ENCODE data around the gene ZFYVE21. TPM values are rescaled to one million over a fixed set of nuclear protein-coding genes. Genes with fewer than 3 reads are reported as not detected.
A peak's percentile ranks its signal among the peaks of the same experiment; 100 is the strongest.

ZFYVE21 gene
- total and polyA plus RNA-seq, 7 experiments from 2014 or later: 5.8 to 19.0 (median 15.6) TPM

DNA sequence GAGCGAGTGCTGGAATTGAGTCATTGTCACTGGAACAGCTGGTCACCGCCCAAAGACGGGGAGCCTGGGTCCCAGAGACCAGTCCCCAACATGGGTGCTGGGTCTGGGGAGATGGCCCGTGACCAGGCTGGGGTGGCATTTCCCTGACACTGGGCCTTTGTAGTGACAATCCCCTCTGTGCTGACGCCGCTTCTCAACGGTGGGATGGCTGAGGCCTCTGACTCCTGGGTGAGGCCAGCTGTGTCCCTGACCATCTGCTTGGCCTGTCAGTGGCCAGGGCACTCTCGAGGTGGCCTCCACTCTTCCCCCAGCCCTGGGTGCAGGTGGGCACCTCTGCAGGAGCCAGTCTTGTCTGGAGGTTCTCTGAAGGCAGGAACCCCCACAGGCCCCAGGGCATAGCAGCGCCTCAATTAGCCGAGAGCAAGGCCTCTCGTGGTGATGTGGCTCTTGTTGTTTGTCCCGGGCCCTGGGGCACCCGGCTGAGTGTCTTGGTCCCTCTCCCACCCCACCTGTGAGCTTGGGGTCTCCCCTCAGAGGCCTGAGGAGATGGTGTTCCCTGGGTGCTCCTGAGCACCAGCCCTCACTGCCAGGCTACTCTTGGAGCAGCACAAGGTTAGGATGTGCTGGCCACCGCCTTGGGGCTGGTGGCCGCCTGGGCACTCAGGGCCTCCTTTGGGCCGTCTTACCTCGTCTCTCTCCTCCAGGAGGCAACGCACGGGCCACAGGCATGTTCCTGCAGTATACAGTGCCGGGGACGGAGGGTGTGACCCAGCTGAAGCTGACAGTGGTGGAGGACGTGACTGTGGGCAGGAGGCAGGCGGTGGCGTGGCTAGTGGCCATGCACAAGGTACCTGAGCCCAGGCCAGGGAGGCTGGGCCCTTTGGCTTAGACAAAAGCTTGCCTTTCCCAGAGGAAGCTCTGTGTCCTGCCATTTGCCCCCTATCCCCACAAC is 16.6 kb downstream of the ZFYVE21 start:
- Histone ChIP-seq H3K27ac (ENCODE audit: low read depth, low read length) (no peak overlapping the region), H3K4me1 (ENCODE audit: control insufficient read depth in 2 of 2, insufficient read depth in 2 of 2, low read length in 2 of 2) (no peaks in the 10 kb centered on the region), H3K27me3 (ENCODE audit: control insufficient read depth in 2 of 2, insufficient read depth in 2 of 2, low read length in 2 of 2) (no peaks in the 10 kb centered on the region), H3K9me3 (ENCODE audit: control insufficient read depth in 2 of 3, low read length in 3 of 3) (no peaks in the 10 kb centered on the region), H3K36me3 (ENCODE audit: control insufficient read depth in 2 of 3, insufficient read depth in 3 of 3, low read length in 3 of 3) (peaks cover 0 to 64% (median 0%) of the 10 kb centered on the region in 3 experiments), H3K4me3 (ENCODE audit: low read length) (no peak overlapping the region)
- Mint-ChIP-seq H3K4me1 (peaks cover 0 to 7% (median 0%) of the 10 kb centered on the region in 7 donors), H3K36me3 (peaks cover 0 to 16% (median 4%) of the 10 kb centered on the region in 5 donors), H3K27ac (peak overlapping the region in 3 of 9 donors; percentile 48 to 55 (median 52)), H3K4me3 (no peak overlapping the region), H3K9me3 (no peaks in the 10 kb centered on the region), H3K27me3 (no peaks in the 10 kb centered on the region)
- ChIA-PET CTCF (interaction anchor here (1.0 kb wide), 1 partner anchor 13 kb away, joined by 3 read pairs; no protein-coding TSS in a partner anchor), POLR2A (no interaction called here)
- DNase-seq: no peak
- no peak for ATAC-seq
- intact Hi-C loops (cut with micrococcal nuclease): no loop called here

DNA sequence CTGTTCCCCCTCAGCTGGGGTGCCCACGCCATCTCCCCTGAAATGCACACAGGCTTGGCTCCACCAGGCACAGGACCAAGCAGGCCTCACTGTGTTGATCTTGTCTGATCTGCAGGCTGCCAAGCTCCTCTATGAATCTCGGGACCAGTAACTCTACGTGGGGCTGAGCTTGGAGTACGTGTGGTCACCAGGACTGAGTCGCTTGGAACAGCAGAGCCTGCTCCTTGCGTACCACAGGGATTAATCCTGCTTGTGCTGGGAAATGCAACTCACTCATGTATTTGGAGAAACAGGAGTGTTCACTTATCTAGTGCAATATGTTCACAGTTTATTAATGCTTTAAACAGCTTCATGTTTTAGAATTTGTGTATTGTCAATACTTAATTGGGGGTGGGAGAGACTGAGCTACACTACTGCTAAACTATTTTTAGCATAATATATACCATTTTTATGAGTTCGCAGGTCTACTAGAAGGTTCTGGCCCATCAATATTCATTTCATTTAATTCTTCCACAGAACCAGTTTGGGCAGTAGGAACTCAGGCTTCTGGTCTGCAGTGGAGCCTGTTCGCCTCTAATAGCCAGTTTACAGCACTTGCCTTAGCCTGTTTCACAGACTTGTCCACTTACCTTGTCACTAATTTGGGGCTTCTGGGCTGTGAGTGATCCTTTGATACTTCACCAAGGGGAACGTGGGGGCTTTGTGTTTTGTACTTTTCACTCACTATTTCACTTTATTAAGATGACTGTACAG is 17.4 kb downstream of the ZFYVE21 start:
- H3K9me3 Mint-ChIP-seq: no peaks in the 10 kb centered on the region
- intact Hi-C loops (cut with micrococcal nuclease): no loop called here
- ATAC-seq (no peak), DNase-seq (no peak)
- Histone ChIP-seq H3K4me1 (ENCODE audit: control insufficient read depth in 2 of 2, insufficient read depth in 2 of 2, low read length in 2 of 2) (no peaks in the 10 kb centered on the region), H3K9me3 (ENCODE audit: control insufficient read depth in 2 of 3, low read length in 3 of 3) (no peaks in the 10 kb centered on the region), H3K27ac (ENCODE audit: low read depth, low read length) (no peak overlapping the region), H3K4me3 (ENCODE audit: low read length) (no peak overlapping the region), H3K27me3 (ENCODE audit: control insufficient read depth in 2 of 2, insufficient read depth in 2 of 2, low read length in 2 of 2) (no peaks in the 10 kb centered on the region), H3K36me3 (ENCODE audit: control insufficient read depth in 2 of 3, insufficient read depth in 3 of 3, low read length in 3 of 3) (peaks cover 0 to 65% (median 0%) of the 10 kb centered on the region in 3 experiments)
- H3K27me3 Mint-ChIP-seq: no peaks in the 10 kb centered on the region
- POLR2A ChIA-PET: no interaction called here
- no peak overlapping the region for H3K4me3 Mint-ChIP-seq
- CTCF ChIA-PET: interaction anchor here (1.0 kb wide), 1 partner anchor 12 kb away, joined by 3 read pairs; no protein-coding TSS in a partner anchor
- peaks cover 0 to 7% (median 0%) of the 10 kb centered on the region in 7 donors for H3K4me1 Mint-ChIP-seq
- H3K36me3 Mint-ChIP-seq: peaks cover 0 to 22% (median 4%) of the 10 kb centered on the region in 5 donors
- peak overlapping the region in 3 of 9 donors; percentile 48 to 55 (median 49) for H3K27ac Mint-ChIP-seq

DNA sequence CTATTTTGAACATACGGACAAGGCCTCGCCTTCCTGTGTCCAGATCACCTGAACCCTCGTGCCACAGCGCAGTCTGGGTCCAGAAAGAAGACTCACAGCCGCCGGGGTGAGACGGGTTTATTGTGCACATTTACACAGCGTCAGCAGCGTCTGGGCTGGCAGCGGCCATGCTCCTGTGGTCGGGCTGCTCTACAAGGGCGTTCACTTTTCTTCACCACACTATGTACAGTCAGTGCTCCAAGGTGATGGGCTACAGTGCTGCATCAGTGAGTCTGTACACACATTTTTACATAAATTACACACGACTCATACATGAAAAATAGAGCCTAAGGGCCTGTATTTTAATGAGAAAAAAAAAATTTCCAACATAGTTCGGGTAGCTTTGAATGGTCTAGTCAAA is 18.0 kb downstream of the ZFYVE21 start:
- intact Hi-C loops (cut with micrococcal nuclease): no loop called here
- Mint-ChIP-seq H3K9me3 (peaks cover 0 to 1% (median 0%) of the 10 kb centered on the region in 11 donors), H3K4me1 (peaks cover 0 to 7% (median 0%) of the 10 kb centered on the region in 7 donors), H3K4me3 (no peak overlapping the region), H3K27ac (peak overlapping the region in 1 of 9 donors; percentile 49), H3K36me3 (peaks cover 0 to 28% (median 4%) of the 10 kb centered on the region in 5 donors), H3K27me3 (no peaks in the 10 kb centered on the region)
- H3K4me3 ChIP-seq (ENCODE audit: low read length): no peak overlapping the region
- H3K27me3 ChIP-seq (ENCODE audit: control insufficient read depth in 2 of 2, insufficient read depth in 2 of 2, low read length in 2 of 2): no peaks in the 10 kb centered on the region
- H3K9me3 ChIP-seq (ENCODE audit: control insufficient read depth in 2 of 3, low read length in 3 of 3): no peaks in the 10 kb centered on the region
- no peak for ATAC-seq
- H3K36me3 ChIP-seq (ENCODE audit: control insufficient read depth in 2 of 3, insufficient read depth in 3 of 3, low read length in 3 of 3): peaks cover 0 to 66% (median 0%) of the 10 kb centered on the region in 3 experiments
- DNase-seq: no peak
- POLR2A ChIA-PET: no interaction called here
- H3K27ac ChIP-seq (ENCODE audit: low read depth, low read length): no peak overlapping the region
- no peaks in the 10 kb centered on the region for H3K4me1 ChIP-seq (ENCODE audit: control insufficient read depth in 2 of 2, insufficient read depth in 2 of 2, low read length in 2 of 2)
- CTCF ChIA-PET: no interaction called here

DNA sequence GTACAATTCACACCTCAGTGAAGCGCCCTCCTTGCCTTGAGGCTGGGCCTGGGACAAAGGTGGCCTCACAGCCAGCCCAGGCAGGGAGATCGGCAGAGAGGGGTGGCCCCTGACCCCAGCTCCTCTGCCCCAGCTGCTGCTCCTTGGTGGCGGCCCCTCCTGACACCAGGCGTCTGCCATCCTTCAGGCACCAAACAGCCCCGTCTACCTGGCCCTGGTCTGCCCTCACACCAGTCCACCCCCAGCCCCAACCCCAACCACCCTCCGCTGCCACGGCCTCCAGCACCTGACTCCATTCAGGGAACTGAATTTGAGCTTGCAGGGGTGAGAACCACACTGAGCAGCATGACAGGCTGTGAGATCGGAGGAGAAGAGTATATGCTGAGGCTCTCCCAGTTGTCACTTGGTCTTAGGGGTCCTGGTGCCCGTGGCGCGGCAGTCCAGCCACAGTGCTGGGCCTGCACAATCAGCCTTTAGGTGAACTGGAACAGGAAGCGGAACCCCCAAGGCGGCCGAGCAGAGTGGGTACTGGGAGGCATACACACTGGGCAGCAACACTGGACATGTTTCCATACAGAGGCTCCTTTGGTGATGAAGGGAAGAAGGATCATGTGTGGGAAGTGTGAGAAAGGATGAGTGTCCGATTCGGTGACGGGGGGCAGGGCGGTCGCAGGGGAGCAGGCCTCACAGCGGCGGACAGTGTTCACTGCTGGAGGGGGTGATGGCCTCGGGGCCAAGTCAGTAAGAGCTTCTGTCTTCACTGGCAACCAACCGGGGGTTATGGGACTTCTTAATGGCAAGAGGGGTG is 18.7 kb downstream of the ZFYVE21 start:
- ATAC-seq (peak; percentile 19), DNase-seq (no peak)
- H3K4me1 Mint-ChIP-seq: peaks cover 0 to 6% (median 0%) of the 10 kb centered on the region in 7 donors
- H3K36me3 Mint-ChIP-seq: peaks cover 0 to 24% (median 4%) of the 10 kb centered on the region in 5 donors
- Histone ChIP-seq H3K9me3 (ENCODE audit: control insufficient read depth in 2 of 3, low read length in 3 of 3) (no peaks in the 10 kb centered on the region), H3K27me3 (ENCODE audit: control insufficient read depth in 2 of 2, insufficient read depth in 2 of 2, low read length in 2 of 2) (no peaks in the 10 kb centered on the region), H3K27ac (ENCODE audit: low read depth, low read length) (no peak overlapping the region), H3K36me3 (ENCODE audit: control insufficient read depth in 2 of 3, insufficient read depth in 3 of 3, low read length in 3 of 3) (peaks cover 0 to 66% (median 0%) of the 10 kb centered on the region in 3 experiments), H3K4me3 (ENCODE audit: low read length) (no peak overlapping the region), H3K4me1 (ENCODE audit: control insufficient read depth in 2 of 2, insufficient read depth in 2 of 2, low read length in 2 of 2) (no peaks in the 10 kb centered on the region)
- H3K4me3 Mint-ChIP-seq: no peak overlapping the region
- H3K27me3 Mint-ChIP-seq: no peaks in the 10 kb centered on the region
- POLR2A ChIA-PET: no interaction called here
- CTCF ChIA-PET: no interaction called here
- intact Hi-C loops (cut with micrococcal nuclease): no loop called here
- H3K9me3 Mint-ChIP-seq: peaks cover 0 to 1% (median 0%) of the 10 kb centered on the region in 11 donors
- peak overlapping the region in 2 of 9 donors; percentile 38 to 68 for H3K27ac Mint-ChIP-seq

DNA sequence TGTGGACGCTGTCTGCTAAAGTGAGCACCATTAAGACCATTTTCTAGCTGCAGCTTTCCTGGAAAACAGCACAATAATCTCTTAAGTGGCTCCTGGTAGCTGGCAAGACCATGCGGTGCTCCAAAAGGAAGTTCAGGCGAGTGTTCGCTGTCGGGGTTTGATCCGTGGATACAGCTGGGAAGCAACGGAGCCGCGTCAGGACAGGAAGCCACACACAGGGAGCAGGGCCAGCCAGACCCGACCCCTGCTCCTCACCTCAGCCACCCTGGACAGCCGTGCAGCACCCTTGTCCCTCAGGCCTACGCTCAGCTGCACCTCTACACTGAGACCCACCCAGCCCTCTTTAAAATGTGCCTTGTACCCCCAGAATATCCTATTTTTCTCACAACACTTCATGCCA is 19.4 kb downstream of the ZFYVE21 start:
- no peaks in the 10 kb centered on the region for H3K4me1 ChIP-seq (ENCODE audit: control insufficient read depth in 2 of 2, insufficient read depth in 2 of 2, low read length in 2 of 2)
- Mint-ChIP-seq H3K9me3 (peaks cover 0 to 1% (median 0%) of the 10 kb centered on the region in 11 donors), H3K4me3 (no peak overlapping the region), H3K4me1 (no peaks in the 10 kb centered on the region), H3K27ac (peak overlapping the region in 1 of 9 donors; percentile 68), H3K27me3 (no peaks in the 10 kb centered on the region), H3K36me3 (peaks cover 0 to 24% (median 4%) of the 10 kb centered on the region in 5 donors)
- no peaks in the 10 kb centered on the region for H3K27me3 ChIP-seq (ENCODE audit: control insufficient read depth in 2 of 2, insufficient read depth in 2 of 2, low read length in 2 of 2)
- DNase-seq (no peak), ATAC-seq (no peak)
- intact Hi-C loops (cut with micrococcal nuclease): no loop called here
- POLR2A ChIA-PET: no interaction called here
- no peaks in the 10 kb centered on the region for H3K9me3 ChIP-seq (ENCODE audit: control insufficient read depth in 2 of 3, low read length in 3 of 3)
- no peak overlapping the region for H3K4me3 ChIP-seq (ENCODE audit: low read length)
- CTCF ChIA-PET: no interaction called here
- peaks cover 0 to 68% (median 0%) of the 10 kb centered on the region in 3 experiments for H3K36me3 ChIP-seq (ENCODE audit: control insufficient read depth in 2 of 3, insufficient read depth in 3 of 3, low read length in 3 of 3)
- H3K27ac ChIP-seq (ENCODE audit: low read depth, low read length): no peak overlapping the region

DNA sequence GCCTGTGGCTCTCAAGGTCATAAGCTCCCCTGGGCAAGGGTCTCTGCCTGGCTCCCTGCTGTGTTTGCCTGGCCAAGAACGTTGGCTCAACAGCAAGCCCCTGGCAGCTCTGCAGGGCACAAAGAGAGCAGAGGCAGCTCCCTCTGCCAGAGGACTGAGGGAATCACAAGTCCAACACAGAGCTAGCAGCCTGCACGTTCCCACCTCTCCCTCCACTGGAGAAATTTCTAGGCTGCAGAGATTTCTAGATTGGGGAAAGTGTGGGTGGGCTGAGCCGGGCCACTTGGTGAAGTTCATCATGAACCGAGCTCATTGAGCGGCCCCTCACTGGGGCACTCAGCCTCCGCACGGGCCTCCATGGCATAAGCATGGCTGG is 19.8 kb downstream of the ZFYVE21 start:
- no peaks in the 10 kb centered on the region for H3K4me1 ChIP-seq (ENCODE audit: control insufficient read depth in 2 of 2, insufficient read depth in 2 of 2, low read length in 2 of 2)
- no peaks in the 10 kb centered on the region for H3K27me3 Mint-ChIP-seq
- CTCF ChIA-PET: no interaction called here
- H3K36me3 Mint-ChIP-seq: peaks cover 0 to 26% (median 6%) of the 10 kb centered on the region in 5 donors
- no peak for ATAC-seq
- DNase-seq: no peak
- H3K4me1 Mint-ChIP-seq: no peaks in the 10 kb centered on the region
- no peaks in the 10 kb centered on the region for H3K27me3 ChIP-seq (ENCODE audit: control insufficient read depth in 2 of 2, insufficient read depth in 2 of 2, low read length in 2 of 2)
- POLR2A ChIA-PET: no interaction called here
- H3K4me3 Mint-ChIP-seq: no peak overlapping the region
- H3K36me3 ChIP-seq (ENCODE audit: control insufficient read depth in 2 of 3, insufficient read depth in 3 of 3, low read length in 3 of 3): peaks cover 0 to 72% (median 0%) of the 10 kb centered on the region in 3 experiments
- H3K9me3 Mint-ChIP-seq: peaks cover 0 to 1% (median 0%) of the 10 kb centered on the region in 11 donors
- no peaks in the 10 kb centered on the region for H3K9me3 ChIP-seq (ENCODE audit: control insufficient read depth in 2 of 3, low read length in 3 of 3)
- intact Hi-C loops (cut with micrococcal nuclease): no loop called here
- H3K27ac ChIP-seq (ENCODE audit: low read depth, low read length): no peak overlapping the region
- no peak overlapping the region for H3K27ac Mint-ChIP-seq
- H3K4me3 ChIP-seq (ENCODE audit: low read length): no peak overlapping the region
